IMR-90 (cell line): ENCODE data around the gene NR4A2. TPM values are rescaled to one million over a fixed set of nuclear protein-coding genes. Genes with fewer than 3 reads are reported as not detected.

Experiments used
- ATAC-seq: fragments of 200-7000 bp; cut with Tn5 transposase; 2 replicates; pipeline ENCODE4 v1.9.1; 2020; ENCODE audit warnings: low read depth, mild to moderate bottlenecking, moderate library complexity
- BruUV-seq: library from RNA; stranded (reverse); fragments of 400-500 nt; replicated peaks from 2 replicates; lab custom pipeline; 2021; lab: Mats Ljungman, UMichigan
- CTCF ChIA-PET: fragments of 300-600 bp; formaldehyde crosslinking; extraction: SDS; loops from one replicate; lab custom pipeline; 2021; ENCODE audit warnings: antibody characterized with exemption; lab: Yijun Ruan, JAX
- POLR2A ChIA-PET: fragments of 300-600 bp; sonication (Branson Sonifier 250); formaldehyde crosslinking; loops from one replicate; lab custom pipeline; 2022; ENCODE audit warnings: antibody characterized with exemption; ENCODE audit not compliant: unreplicated experiment; lab: Charles Lee
- DNase-seq: peaks from one replicate; pipeline ENCODE4 v3.0.0; 2013
- H2AFZ ChIP-seq: replicated peaks from 2 replicates; pipeline ENCODE3; 2013; ENCODE audit warnings: low read length, mild to moderate bottlenecking; ENCODE audit not compliant: poor library complexity
- H2AK5ac ChIP-seq: 2 replicates; pipeline ENCODE4 v1.6.1; 2013; ENCODE audit warnings: low read depth, low read length, inconsistent platforms
- H2AK9ac ChIP-seq: replicated peaks from 2 replicates; pipeline ENCODE3; 2013; ENCODE audit warnings: mild to moderate bottlenecking, low read depth, low read length, moderate library complexity; ENCODE audit not compliant: poor library complexity
- H2BK120ac ChIP-seq: 2 replicates; pipeline ENCODE4 v1.6.1; 2013; ENCODE audit warnings: low read depth, low read length, inconsistent platforms
- H2BK15ac ChIP-seq: 3 replicates; pipeline ENCODE4 v1.6.1; 2013; ENCODE audit warnings: low read depth, low read length, inconsistent platforms
- H2BK20ac ChIP-seq: 2 replicates; pipeline ENCODE4 v1.6.1; 2013; ENCODE audit warnings: low read depth, mild to moderate bottlenecking, inconsistent platforms, low read length, moderate library complexity
- H2BK5ac ChIP-seq: 2 replicates; pipeline ENCODE4 v1.6.1; 2013; ENCODE audit warnings: mild to moderate bottlenecking, low read depth, low read length, inconsistent platforms; ENCODE audit not compliant: poor library complexity, severe bottlenecking
- H3K14ac ChIP-seq: replicated peaks from 2 replicates; pipeline ENCODE4 v1.6.1; 2013; ENCODE audit warnings: low read depth, low read length, inconsistent platforms
- H3K18ac ChIP-seq: 2 replicates; pipeline ENCODE4 v1.6.1; 2013; ENCODE audit warnings: low read depth, low read length, control low read depth
- H3K23ac ChIP-seq: 2 replicates; pipeline ENCODE4 v1.6.1; 2013; ENCODE audit warnings: low read depth, low read length, inconsistent platforms
- H3K27ac ChIP-seq: 2 replicates; pipeline ENCODE4 v1.5.1; 2013; ENCODE audit warnings: mild to moderate bottlenecking, control low read depth, low read length; ENCODE audit not compliant: insufficient read depth
- H3K27me3 ChIP-seq: 2 replicates; pipeline ENCODE4 v1.6.1; 2013; ENCODE audit warnings: low read length; ENCODE audit not compliant: control insufficient read depth, insufficient read depth
- H3K36me3 ChIP-seq: 2 replicates; pipeline ENCODE4 v1.6.1; 2013; ENCODE audit warnings: low read length, mixed read lengths; ENCODE audit not compliant: control insufficient read depth, insufficient read depth
- H3K4ac ChIP-seq: 2 replicates; pipeline ENCODE4 v1.6.1; 2013; ENCODE audit warnings: low read depth, low read length, inconsistent platforms
- H3K4me1 ChIP-seq: 2 replicates; pipeline ENCODE4 v1.6.1; 2013; ENCODE audit warnings: low read length, mixed read lengths; ENCODE audit not compliant: control insufficient read depth, insufficient read depth
- H3K4me2 ChIP-seq: 2 replicates; pipeline ENCODE4 v1.6.1; 2013; ENCODE audit warnings: low read depth, mild to moderate bottlenecking, control low read depth, low read length, moderate library complexity
- H3K4me3 ChIP-seq: 2 replicates; pipeline ENCODE4 v1.5.1; 2013; ENCODE audit warnings: low read depth, mild to moderate bottlenecking, control low read depth, low read length, moderate library complexity; ENCODE audit not compliant: insufficient read depth
- H3K56ac ChIP-seq: 2 replicates; pipeline ENCODE4 v1.6.1; 2013; ENCODE audit warnings: low read length, inconsistent platforms; ENCODE audit not compliant: insufficient read depth; ENCODE audit errors: extremely low read depth
- H3K79me1 ChIP-seq, 2 experiments: 2 replicates each; pipeline ENCODE4 v1.6.1; 2013; ENCODE audit warnings: low read length in 2 of 2, inconsistent platforms in 1 of 2, low read depth in 1 of 2
- H3K9ac ChIP-seq: 2 replicates; pipeline ENCODE4 v1.6.1; 2013; ENCODE audit warnings: low read depth, low read length, control low read depth
- H3K9me1 ChIP-seq: 2 replicates; pipeline ENCODE4 v1.6.1; 2013; ENCODE audit warnings: low read length, inconsistent platforms; ENCODE audit not compliant: insufficient read depth
- H3K9me3 ChIP-seq: 2 replicates; pipeline ENCODE4 v1.6.1; 2013; ENCODE audit warnings: low read length; ENCODE audit not compliant: control insufficient read depth, insufficient read depth
- H4K20me1 ChIP-seq: 2 replicates; pipeline ENCODE4 v1.6.1; 2013; ENCODE audit warnings: low read length, inconsistent platforms; ENCODE audit not compliant: insufficient read depth
- H4K5ac ChIP-seq: 2 replicates; pipeline ENCODE4 v1.6.1; 2013; ENCODE audit warnings: mild to moderate bottlenecking, low read depth, low read length, control low read depth
- H4K8ac ChIP-seq, 2 experiments: 2 replicates each; pipeline ENCODE4 v1.6.1; 2013; ENCODE audit warnings: low read depth in 2 of 2, low read length in 2 of 2, control low read depth in 1 of 2, inconsistent platforms in 1 of 2
- H4K91ac ChIP-seq: 2 replicates; pipeline ENCODE4 v1.6.1; 2013; ENCODE audit warnings: low read depth, low read length, inconsistent platforms; ENCODE audit not compliant: insufficient read depth
- BHLHE40 ChIP-seq: fragments of 150-350 bp; IDR thresholded peaks from 2 replicates; pipeline ENCODE4 v1.6.1; 2016; ENCODE audit warnings: mild to moderate bottlenecking, low read depth, low read length
- CEBPB ChIP-seq: IDR thresholded peaks from 2 replicates; pipeline ENCODE4 v1.6.1; 2012; ENCODE audit warnings: low read depth, low read length, improper control_type of control experiment
- CHD1 ChIP-seq: IDR thresholded peaks from 2 replicates; pipeline ENCODE4 v1.6.1; 2012; ENCODE audit warnings: low read depth, low read length, improper control_type of control experiment
- FOS ChIP-seq: fragments of 150-350 bp; IDR thresholded peaks from 2 replicates; pipeline ENCODE4 v1.6.1; 2016; ENCODE audit warnings: low read depth, low read length
- MAFK ChIP-seq: IDR thresholded peaks from 2 replicates; pipeline ENCODE4 v1.6.1; 2012; ENCODE audit warnings: low read depth, low read length, improper control_type of control experiment
- MAZ ChIP-seq: IDR thresholded peaks from 2 replicates; pipeline ENCODE4 v1.6.1; 2012; ENCODE audit warnings: low read depth, mild to moderate bottlenecking, low read length, improper control_type of control experiment, moderate library complexity, borderline replicate concordance
- NFE2L2 ChIP-seq: fragments of 150-350 bp; IDR thresholded peaks from 2 replicates; pipeline ENCODE4 v1.6.1; 2016; ENCODE audit warnings: low read depth, mild to moderate bottlenecking, low read length
- POLR2A ChIP-seq: IDR thresholded peaks from 2 replicates; pipeline ENCODE4 v1.6.1; 2012; ENCODE audit warnings: mild to moderate bottlenecking, low read depth, low read length
- RAD21 ChIP-seq: IDR thresholded peaks from 2 replicates; pipeline ENCODE4 v1.6.1; 2012; ENCODE audit warnings: low read length, improper control_type of control experiment
- RCOR1 ChIP-seq: IDR thresholded peaks from 2 replicates; pipeline ENCODE4 v1.6.1; 2012; ENCODE audit warnings: mild to moderate bottlenecking, low read length, improper control_type of control experiment; ENCODE audit not compliant: insufficient replicate concordance
- RFX5 ChIP-seq: IDR thresholded peaks from 2 replicates; pipeline ENCODE4 v1.8.0; 2012; ENCODE audit warnings: low read depth, mild to moderate bottlenecking, low read length, moderate library complexity
- dilution Hi-C: fragments of 300-500 bp; cut with HindIII; formaldehyde crosslinking; loops from one replicate; pipeline ENCODE4 v1.14.3; 2018; ENCODE audit warnings: low sequenced_read_pairs; ENCODE audit not compliant: unreplicated experiment
- in situ Hi-C: fragments of 300-500 bp; cut with MboI; formaldehyde crosslinking; loops from 3 replicates; pipeline ENCODE4 v1.14.3; 2019; ENCODE audit warnings: low sequenced_read_pairs, inconsistent platforms, mixed read lengths
- intact Hi-C: fragments of 100-400 bp; cut with micrococcal nuclease; formaldehyde crosslinking; loops from 2 replicates; pipeline ENCODE4 v1.10.0; 2022
- polyA plus RNA-seq, 3 experiments: library from polyadenylated mRNA; depleted of rRNA; stranded (reverse); fragments of >200 nt; gene quantifications; 2 replicates each; pipeline ENCODE4 v1.2.3, GENCODE V29; 2012; ENCODE audit warnings: low replicate concordance in 1 of 3
- total RNA-seq: library from RNA; depleted of rRNA; stranded (reverse); fragments of >200 nt; gene quantifications from 2 replicates; pipeline ENCODE4 v1.2.3, GENCODE V29; 2012
- TF ChIP-seq, protein P1 (sequence below): conservative IDR thresholded peaks from 2 replicates; pipeline ENCODE4 v1.5.1; 2012; ENCODE audit warnings: mild to moderate bottlenecking, low read depth, low read length, improper control_type of control experiment
- TF ChIP-seq, protein P2 (sequence below): fragments of 150-350 bp; IDR thresholded peaks from 2 replicates; pipeline ENCODE4 v1.6.1; 2017; ENCODE audit warnings: mild to moderate bottlenecking, antibody characterized with exemption, low read length, low read depth

Gene NR4A2
- total and polyA plus RNA-seq, 2 of the 4 experiments (the other 2 are of a cell fraction) = 0.72 to 2.3 TPM

DNA sequence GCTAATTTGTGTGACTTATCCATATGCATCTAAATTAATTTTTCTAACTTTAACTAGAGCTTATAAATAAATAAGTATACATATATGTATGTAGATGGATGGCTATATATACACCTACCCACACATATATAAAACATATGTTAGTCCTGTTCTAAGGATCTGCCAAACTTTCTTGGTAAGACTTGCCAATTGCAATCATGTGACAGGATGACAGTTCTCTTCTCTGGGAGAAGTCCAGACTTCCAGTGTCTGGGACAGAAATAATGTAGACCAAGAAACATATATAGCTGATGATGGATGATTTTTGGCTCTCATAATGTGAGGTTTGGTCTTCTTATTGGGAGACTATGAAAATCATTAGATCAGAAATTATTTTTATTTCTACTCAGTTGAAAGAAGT is 30.6 kb upstream of the NR4A2 start:
- in situ Hi-C loops = no loop called here
- dilution Hi-C loops = no loop called here

More for the DNA sequence above, 30.6 kb upstream of the NR4A2 start:
- H3K4ac ChIP-seq = no peak overlapping the region
- H3K79me1 ChIP-seq = no peaks in the 10 kb centered on the region
- H3K4me2 ChIP-seq = no peak overlapping the region
- no peak overlapping the region for H3K56ac ChIP-seq
- H3K27ac ChIP-seq = no peak overlapping the region
- no peak overlapping the region for H2BK5ac ChIP-seq
- no peak overlapping the region for H4K5ac ChIP-seq
- no peak overlapping the region for H3K23ac ChIP-seq
- no peak overlapping the region for H2AK5ac ChIP-seq
- no TSS peak for BruUV-seq
- H3K9me1 ChIP-seq = no peaks in the 10 kb centered on the region
- no peaks in the 10 kb centered on the region for H3K9me3 ChIP-seq
- CTCF ChIA-PET = no interaction called here
- H4K8ac ChIP-seq = no peak overlapping the region
- H3K9ac ChIP-seq = no peak overlapping the region
- H3K36me3 ChIP-seq = no peaks in the 10 kb centered on the region
- H4K91ac ChIP-seq = no peak overlapping the region
- no peak overlapping the region for H3K4me3 ChIP-seq
- TF ChIP-seq MAFK (no peak), BHLHE40 (no peak), MAZ (no peak), CEBPB (no peak), RAD21 (no peak), NFE2L2 (no peak), RFX5 (no peak), POLR2A (no peak), RCOR1 (no peak), CHD1 (no peak), FOS (no peak)
- TF ChIP-seq, protein P1, sequence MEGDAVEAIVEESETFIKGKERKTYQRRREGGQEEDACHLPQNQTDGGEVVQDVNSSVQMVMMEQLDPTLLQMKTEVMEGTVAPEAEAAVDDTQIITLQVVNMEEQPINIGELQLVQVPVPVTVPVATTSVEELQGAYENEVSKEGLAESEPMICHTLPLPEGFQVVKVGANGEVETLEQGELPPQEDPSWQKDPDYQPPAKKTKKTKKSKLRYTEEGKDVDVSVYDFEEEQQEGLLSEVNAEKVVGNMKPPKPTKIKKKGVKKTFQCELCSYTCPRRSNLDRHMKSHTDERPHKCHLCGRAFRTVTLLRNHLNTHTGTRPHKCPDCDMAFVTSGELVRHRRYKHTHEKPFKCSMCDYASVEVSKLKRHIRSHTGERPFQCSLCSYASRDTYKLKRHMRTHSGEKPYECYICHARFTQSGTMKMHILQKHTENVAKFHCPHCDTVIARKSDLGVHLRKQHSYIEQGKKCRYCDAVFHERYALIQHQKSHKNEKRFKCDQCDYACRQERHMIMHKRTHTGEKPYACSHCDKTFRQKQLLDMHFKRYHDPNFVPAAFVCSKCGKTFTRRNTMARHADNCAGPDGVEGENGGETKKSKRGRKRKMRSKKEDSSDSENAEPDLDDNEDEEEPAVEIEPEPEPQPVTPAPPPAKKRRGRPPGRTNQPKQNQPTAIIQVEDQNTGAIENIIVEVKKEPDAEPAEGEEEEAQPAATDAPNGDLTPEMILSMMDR = no peak
- TF ChIP-seq, protein P2, sequence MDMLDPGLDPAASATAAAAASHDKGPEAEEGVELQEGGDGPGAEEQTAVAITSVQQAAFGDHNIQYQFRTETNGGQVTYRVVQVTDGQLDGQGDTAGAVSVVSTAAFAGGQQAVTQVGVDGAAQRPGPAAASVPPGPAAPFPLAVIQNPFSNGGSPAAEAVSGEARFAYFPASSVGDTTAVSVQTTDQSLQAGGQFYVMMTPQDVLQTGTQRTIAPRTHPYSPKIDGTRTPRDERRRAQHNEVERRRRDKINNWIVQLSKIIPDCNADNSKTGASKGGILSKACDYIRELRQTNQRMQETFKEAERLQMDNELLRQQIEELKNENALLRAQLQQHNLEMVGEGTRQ = no peak
- no peak overlapping the region for H2BK20ac ChIP-seq
- H3K4me1 ChIP-seq = no peaks in the 10 kb centered on the region
- no peaks in the 10 kb centered on the region; the same call in 1 of the 2 replicates for H3K27me3 ChIP-seq
- no peak overlapping the region for H2BK120ac ChIP-seq
- no peak for DNase-seq
- intact Hi-C loops = no loop called here
- H2AK9ac ChIP-seq = no peak overlapping the region
- no peak overlapping the region for H2BK15ac ChIP-seq
- no peaks in the 10 kb centered on the region for H4K20me1 ChIP-seq
- ATAC-seq = no peak
- no peak overlapping the region for H3K14ac ChIP-seq
- H3K18ac ChIP-seq = no peak overlapping the region
- POLR2A ChIA-PET = no interaction called here
- H2AFZ ChIP-seq = no peak overlapping the region
